DOHH2 (cell line): ENCODE measurements around the gene CATSPER1.

Experiments
- H3F3A ChIP-seq: fragments of 200-600 bp; sonication (generic), shearing (Covaris generic); 2 replicates; pipeline ENCODE4 v1.6.0; 2016; ENCODE audit warnings: antibody characterized with exemption, mild to moderate bottlenecking; ENCODE audit not compliant: control insufficient read depth, insufficient read depth
- H3K27ac ChIP-seq: fragments of 200-600 bp; sonication (generic); 2 replicates; pipeline ENCODE4 v1.5.1; 2014; ENCODE audit warnings: low read depth, mild to moderate bottlenecking, low read length, moderate library complexity
- H3K27me3 ChIP-seq: fragments of 200-600 bp; sonication (generic); 2 replicates; pipeline ENCODE4 v1.6.1; 2014; ENCODE audit warnings: mild to moderate bottlenecking, low read length, mixed read lengths; ENCODE audit not compliant: control insufficient read depth
- H3K36me3 ChIP-seq: fragments of 200-600 bp; sonication (generic); 2 replicates; pipeline ENCODE4 v1.6.1; 2014; ENCODE audit warnings: mild to moderate bottlenecking, low read length, moderate library complexity, mixed read lengths; ENCODE audit not compliant: control insufficient read depth
- H3K4me1 ChIP-seq: fragments of 200-600 bp; sonication (generic); 2 replicates; pipeline ENCODE4 v1.6.1; 2014; ENCODE audit warnings: mild to moderate bottlenecking, low read length, mixed read lengths; ENCODE audit not compliant: control insufficient read depth
- H3K4me2 ChIP-seq: fragments of 200-600 bp; sonication (generic); 2 replicates; pipeline ENCODE4 v1.6.0; 2014; ENCODE audit warnings: mild to moderate bottlenecking, low read length, moderate library complexity
- H3K4me3 ChIP-seq: fragments of 200-600 bp; sonication (generic); 2 replicates; pipeline ENCODE4 v1.5.1; 2014; ENCODE audit warnings: mild to moderate bottlenecking, low read length, mixed read lengths
- H3K79me2 ChIP-seq: fragments of 200-600 bp; sonication (generic); 2 replicates; pipeline ENCODE4 v1.6.1; 2014; ENCODE audit warnings: mild to moderate bottlenecking, low read length, mixed read lengths; ENCODE audit not compliant: control insufficient read depth
- H3K9me2 ChIP-seq: fragments of 200-600 bp; sonication (generic); replicated peaks from 2 replicates; pipeline ENCODE4 v1.6.1; 2014; ENCODE audit warnings: mild to moderate bottlenecking, low read length, mixed read lengths; ENCODE audit not compliant: control insufficient read depth
- H3K9me3 ChIP-seq: fragments of 200-600 bp; sonication (generic); 2 replicates; pipeline ENCODE4 v1.6.1; 2014; ENCODE audit warnings: antibody characterized with exemption, low read length, mixed read lengths; ENCODE audit not compliant: control insufficient read depth, insufficient read depth
- H4K20me1 ChIP-seq: fragments of 200-600 bp; sonication (generic); 2 replicates; pipeline ENCODE4 v1.6.0; 2014; ENCODE audit warnings: low read depth, mild to moderate bottlenecking, antibody characterized with exemption, low read length, moderate library complexity; ENCODE audit not compliant: control insufficient read depth, insufficient read depth
- CTCF ChIP-seq: fragments of 200-600 bp; sonication (generic); IDR thresholded peaks from one replicate; pipeline ENCODE4 v1.5.1; 2014; ENCODE audit warnings: antibody characterized with exemption, mild to moderate bottlenecking, low read depth, low read length; ENCODE audit not compliant: poor library complexity, severe bottlenecking
- EZH2phosphoT487 ChIP-seq: fragments of 200-600 bp; sonication (generic); IDR thresholded peaks from 2 replicates; pipeline ENCODE4 v1.6.1; 2017; ENCODE audit warnings: borderline replicate concordance, mild to moderate bottlenecking, antibody characterized with exemption, low read length, moderate library complexity, mixed read lengths

CATSPER1 gene

GRCh38 chr11:65968600-65969482 lies 57.4 kb downstream of the CATSPER1 start:
- H3K4me2 ChIP-seq: no peak overlapping the region
- no peaks in the 10 kb centered on the region for H3K9me3 ChIP-seq
- no peaks in the 10 kb centered on the region for H3K4me1 ChIP-seq
- no peak for TF ChIP-seq EZH2phosphoT487
- TF ChIP-seq CTCF: no peak
- peaks cover 11% of the 10 kb centered on the region for H3K79me2 ChIP-seq
- no peaks in the 10 kb centered on the region for H3K9me2 ChIP-seq
- H3K27me3 ChIP-seq: no peaks in the 10 kb centered on the region
- H3K27ac ChIP-seq: no peak overlapping the region
- H3K4me3 ChIP-seq: no peak overlapping the region
- no peaks in the 10 kb centered on the region for H3F3A ChIP-seq
- H3K36me3 ChIP-seq: peaks cover 77% of the 10 kb centered on the region
- no peaks in the 10 kb centered on the region for H4K20me1 ChIP-seq

GRCh38 chr11:65967329-65967934 lies 58.8 kb downstream of the CATSPER1 start:
- Histone ChIP-seq H3K4me3 (no peak overlapping the region), H3K27me3 (no peaks in the 10 kb centered on the region), H3K27ac (no peak overlapping the region), H3K36me3 (peaks cover 74% of the 10 kb centered on the region), H3K4me2 (no peak overlapping the region), H3K9me2 (no peaks in the 10 kb centered on the region), H3K9me3 (no peaks in the 10 kb centered on the region), H3K4me1 (peaks cover 9% of the 10 kb centered on the region), H3K79me2 (peaks cover 26% of the 10 kb centered on the region), H3F3A (no peaks in the 10 kb centered on the region), H4K20me1 (peaks cover 9% of the 10 kb centered on the region; the same call in 1 of the 2 replicates)
- no peak for TF ChIP-seq CTCF
- TF ChIP-seq EZH2phosphoT487: no peak
